HepG2 (cell line): ENCODE measurements around the gene GPS1. TPM values are rescaled to one million over a fixed set of nuclear protein-coding genes. Genes with fewer than 3 reads are reported as not detected.

Source experiments
- ATAC-seq: fragments of 200-7000 bp; cut with Tn5 transposase; 3 replicates; pipeline ENCODE4 v1.9.1; 2020; ENCODE audit warnings: mild to moderate bottlenecking, moderate library complexity
- BruUV-seq: library from RNA; stranded (reverse); fragments of 400-500 nt; replicated peaks from 2 replicates; lab custom pipeline; 2021; lab: Mats Ljungman, UMichigan
- CTCF ChIA-PET: fragments of 300-600 bp; formaldehyde crosslinking; extraction: SDS; loops from one replicate; lab custom pipeline; 2021; ENCODE audit warnings: low total read pairs, inconsistent platforms, low intra/inter-chr PET ratio; lab: Yijun Ruan, JAX
- POLR2A ChIA-PET: fragments of 350-600 bp; sonication (Branson Sonifier 250); formaldehyde crosslinking; loops from one replicate; lab custom pipeline; 2020; ENCODE audit warnings: antibody characterized with exemption, inconsistent platforms; lab: Yijun Ruan, JAX
- DNase-seq: peaks from one replicate; pipeline ENCODE4 v3.0.0-alpha.2; 2015; ENCODE audit warnings: low spot score
- FAIRE-seq: peaks from 3 replicates; lab custom pipeline; 2011; peaks lifted over from hg19 to GRCh38; lab: Jason Lieb, UNC
- H2AFZ ChIP-seq: one replicate; pipeline ENCODE4 v1.6.1; 2011; ENCODE audit warnings: low read length, inconsistent platforms
- H3K27ac ChIP-seq: fragments of 300-600 bp; 3 replicates; pipeline ENCODE4 v1.8.0; 2011; ENCODE audit warnings: mixed run types, mild to moderate bottlenecking, mixed read lengths, low read length, inconsistent platforms; ENCODE audit not compliant: insufficient read depth; ENCODE audit errors: extremely low read length
- H3K27me3 ChIP-seq, 2 experiments: fragments of 200-600 bp in 1 of 2; 2 replicates in 1 of 2; 3 replicates in 1 of 2; pipeline versions ENCODE4 v1.6.0 to v1.8.0; 2011; ENCODE audit warnings: low read length in 2 of 2, mild to moderate bottlenecking in 2 of 2, moderate library complexity in 2 of 2, inconsistent platforms in 1 of 2; ENCODE audit not compliant: insufficient read depth in 2 of 2, control insufficient read depth in 1 of 2
- H3K36me3 ChIP-seq, 2 experiments: fragments of 200-600 bp in 1 of 2; replicated peaks in 1 of 2; 2 replicates in 1 of 2; 3 replicates in 1 of 2; pipeline versions ENCODE4 v1.5.1 to v1.8.0; 2011; ENCODE audit warnings: low read length in 2 of 2, inconsistent platforms in 1 of 2; ENCODE audit not compliant: insufficient read depth in 2 of 2, control insufficient read depth in 1 of 2
- H3K4me1 ChIP-seq: 2 replicates; pipeline ENCODE4 v1.5.1; 2012; ENCODE audit warnings: low read length, inconsistent platforms; ENCODE audit not compliant: insufficient read depth
- H3K4me2 ChIP-seq: 2 replicates; pipeline ENCODE4 v1.6.0; 2011; ENCODE audit warnings: low read depth, low read length, inconsistent platforms
- H3K4me3 ChIP-seq, 3 experiments: fragments of 200-600 bp in 1 of 3; sonication (generic), shearing (Covaris generic) in 1 of 3; replicated peaks in 1 of 3; 2 replicates each; pipeline ENCODE4 v1.5.1; 2011 to 2016; ENCODE audit warnings: low read length in 3 of 3, inconsistent platforms in 2 of 3, low read depth in 2 of 3, mild to moderate bottlenecking in 2 of 3, control low read depth in 1 of 3, mixed read lengths in 1 of 3; ENCODE audit not compliant: insufficient read depth in 1 of 3
- H3K79me2 ChIP-seq: one replicate; pipeline ENCODE4 v1.6.1; 2011; ENCODE audit warnings: low read length, inconsistent platforms; ENCODE audit not compliant: insufficient read depth
- H3K9ac ChIP-seq: 2 replicates; pipeline ENCODE4 v1.6.0; 2011; ENCODE audit warnings: mild to moderate bottlenecking, low read depth, low read length, inconsistent platforms; ENCODE audit not compliant: insufficient read depth
- H3K9me3 ChIP-seq: 2 replicates; pipeline ENCODE4 v1.5.1; 2012; ENCODE audit warnings: mild to moderate bottlenecking, low read length
- H4K20me1 ChIP-seq: 2 replicates; pipeline ENCODE4 v1.6.0; 2011; ENCODE audit warnings: inconsistent platforms, mild to moderate bottlenecking, low read length, moderate library complexity; ENCODE audit not compliant: insufficient read depth
- ARID2 ChIP-seq: sonication (generic); formaldehyde crosslinking; IDR thresholded peaks from 2 replicates; pipeline ENCODE4 v1.8.1; 2022; ENCODE audit warnings: mild to moderate bottlenecking, missing genetic modification reagents, borderline replicate concordance
- BRCA1 ChIP-seq: sonication (generic); formaldehyde crosslinking; IDR thresholded peaks from 2 replicates; pipeline ENCODE4 v1.4.0; 2020; ENCODE audit warnings: missing genetic modification reagents
- BRD4 ChIP-seq: sonication (generic); formaldehyde crosslinking; IDR thresholded peaks from 2 replicates; pipeline ENCODE4 v1.4.0; 2020; ENCODE audit warnings: missing genetic modification reagents
- HMG20A ChIP-seq: IDR thresholded peaks from 2 replicates; pipeline ENCODE4 v1.6.1; 2016; ENCODE audit warnings: borderline replicate concordance
- MEF2D ChIP-seq: sonication (generic); formaldehyde crosslinking; IDR thresholded peaks from 2 replicates; pipeline ENCODE4 v1.5.1; 2020; ENCODE audit warnings: mild to moderate bottlenecking, missing genetic modification reagents
- MEIS2 ChIP-seq: sonication (generic); formaldehyde crosslinking; IDR thresholded peaks from 2 replicates; pipeline ENCODE4 v1.9.0; 2021; ENCODE audit warnings: mild to moderate bottlenecking, missing genetic modification reagents
- MTF2 ChIP-seq: sonication (generic); formaldehyde crosslinking; IDR thresholded peaks from 2 replicates; pipeline ENCODE4 v1.5.0; 2020; ENCODE audit warnings: missing genetic modification reagents, borderline replicate concordance
- MYPOP ChIP-seq: sonication (generic); formaldehyde crosslinking; IDR thresholded peaks from 2 replicates; pipeline ENCODE4 v1.8.1; 2023; ENCODE audit warnings: mild to moderate bottlenecking, moderate library complexity, missing genetic modification reagents
- NFYC ChIP-seq: IDR thresholded peaks from 2 replicates; pipeline ENCODE4 v1.6.1; 2016; ENCODE audit warnings: missing genetic modification reagents, missing compliant biosample characterization
- NONO ChIP-seq, 2 experiments: fragments of 450-650 bp in 1 of 2; sonication (generic) in 1 of 2; formaldehyde crosslinking in 1 of 2; IDR thresholded peaks in 1 of 2; conservative IDR thresholded peaks in 1 of 2; 2 replicates each; pipeline versions ENCODE4 v1.6.1 to v1.8.0; 2017 to 2022; ENCODE audit warnings: mild to moderate bottlenecking in 1 of 2, missing genetic modification reagents in 1 of 2, moderate library complexity in 1 of 2
- NR0B2 ChIP-seq: sonication (generic); formaldehyde crosslinking; IDR thresholded peaks from 2 replicates; pipeline ENCODE4 v1.4.0; 2020; ENCODE audit warnings: mild to moderate bottlenecking, missing genetic modification reagents
- PCBP1 ChIP-seq: fragments of 200-400 bp; formaldehyde crosslinking; IDR thresholded peaks from 2 replicates; pipeline ENCODE4 v1.6.1; 2017; ENCODE audit warnings: mild to moderate bottlenecking, low read depth, low read length, borderline replicate concordance
- PRMT3 ChIP-seq: sonication (generic); formaldehyde crosslinking; IDR thresholded peaks from 2 replicates; pipeline ENCODE4 v1.8.1; 2022; ENCODE audit warnings: low read depth, mild to moderate bottlenecking, moderate library complexity, missing genetic modification reagents, borderline replicate concordance
- RBFOX2 ChIP-seq: fragments of 200-400 bp; formaldehyde crosslinking; IDR thresholded peaks from 2 replicates; pipeline ENCODE4 v1.6.1; 2017; ENCODE audit warnings: low read depth, mild to moderate bottlenecking, low read length
- SP4 ChIP-seq: sonication (generic); formaldehyde crosslinking; IDR thresholded peaks from 2 replicates; pipeline ENCODE4 v1.8.1; 2023; ENCODE audit warnings: mild to moderate bottlenecking, missing genetic modification reagents
- SPEN ChIP-seq: sonication (generic); formaldehyde crosslinking; IDR thresholded peaks from 2 replicates; pipeline ENCODE4 v1.5.1; 2020; ENCODE audit warnings: low read depth, mild to moderate bottlenecking, missing genetic modification reagents
- TBP ChIP-seq: sonication (generic); formaldehyde crosslinking; IDR thresholded peaks from 2 replicates; pipeline ENCODE4 v1.5.0; 2020; ENCODE audit warnings: missing genetic modification reagents
- TCF7 ChIP-seq: sonication (generic); IDR thresholded peaks from 2 replicates; pipeline ENCODE4 v1.6.1; 2016; ENCODE audit warnings: antibody characterized with exemption, low read depth
- ZBTB7B ChIP-seq: sonication (generic); formaldehyde crosslinking; IDR thresholded peaks from 2 replicates; pipeline ENCODE4 v1.4.0; 2020; ENCODE audit warnings: missing genetic modification reagents
- ZFP91 ChIP-seq: sonication (generic); formaldehyde crosslinking; IDR thresholded peaks from 2 replicates; pipeline ENCODE4 v1.9.0; 2022; ENCODE audit warnings: missing genetic modification reagents, mild to moderate bottlenecking, borderline replicate concordance
- ZNF143 ChIP-seq: sonication (generic); formaldehyde crosslinking; IDR thresholded peaks from 2 replicates; pipeline ENCODE4 v1.4.0; 2020; ENCODE audit warnings: missing genetic modification reagents
- ZNF253 ChIP-seq: sonication (generic); formaldehyde crosslinking; IDR thresholded peaks from 2 replicates; pipeline ENCODE4 v1.8.0; 2022; ENCODE audit warnings: mild to moderate bottlenecking, missing genetic modification reagents, borderline replicate concordance
- ZNF562 ChIP-seq: sonication (generic); formaldehyde crosslinking; IDR thresholded peaks from 2 replicates; pipeline ENCODE4 v1.8.0; 2022; ENCODE audit warnings: missing genetic modification reagents, borderline replicate concordance
- ZNF572 ChIP-seq: sonication (generic); formaldehyde crosslinking; IDR thresholded peaks from 2 replicates; pipeline ENCODE4 v1.5.1; 2020; ENCODE audit warnings: mild to moderate bottlenecking, missing genetic modification reagents
- ZNF75D ChIP-seq: sonication (generic); formaldehyde crosslinking; IDR thresholded peaks from 2 replicates; pipeline ENCODE4 v1.8.1; 2023; ENCODE audit warnings: missing genetic modification reagents, mild to moderate bottlenecking, borderline replicate concordance
- WGBS: methylation state at CpG from one replicate; pipeline ENCODE4 v1.1.6; 2017; ENCODE audit warnings: low lambda C conversion rate; 5-methylcytosine and 5-hydroxymethylcytosine counted together
- in situ Hi-C: cut with HindIII; loops from 2 replicates; pipeline ENCODE4 v1.10.0; 2017; ENCODE audit warnings: low pct_unique_long_range_greater_than_20kb; ENCODE audit not compliant: extremely low pct_ligation_motif_present
- intact Hi-C: fragments of 100-400 bp; cut with micrococcal nuclease; formaldehyde crosslinking; loops from one replicate; pipeline ENCODE4 v1.10.0; 2022; ENCODE audit not compliant: unreplicated experiment
- polyA plus RNA-seq, 8 experiments: library from polyadenylated mRNA; depleted of rRNA in 3 of 8; stranded (reverse) in 7 of 8; unstranded in 1 of 8; fragments of >200 nt; fragmentation: Illumina TruSeq in 4 of 8; extraction: Trizol in 4 of 8; gene quantifications; 2 replicates each; pipeline versions ENCODE4 v1.2.1 to v1.2.3, GENCODE V29; 2011 to 2016; ENCODE audit warnings: low read depth in 4 of 8, missing spikeins in 1 of 8, mixed read lengths in 1 of 8; ENCODE audit not compliant: insufficient read depth in 1 of 8
- total RNA-seq, 5 experiments: library from RNA; depleted of rRNA; stranded (reverse); fragments of >200 nt; fragmentation: Illumina TruSeq; extraction: Trizol; gene quantifications; 2 replicates each; pipeline ENCODE4 v1.2.3, GENCODE V29; 2016; ENCODE audit warnings: low read depth in 1 of 5

Gene GPS1
- total and polyA plus RNA-seq, 2 of the 13 experiments (the other 11 are each of a cell fraction or from before 2014, with no cell fraction given): 124 to 128 TPM

- Histone ChIP-seq H3K4me1 (peaks cover 82% of the 10 kb centered on the region), H3K27me3 (no peaks in the 10 kb centered on the region), H3K36me3 (peaks cover 39 to 50% of the 10 kb centered on the region in 2 experiments), H3K9ac (peak overlapping the region; percentile 37; the same call in 1 of the 2 replicates), H3K9me3 (no peaks in the 10 kb centered on the region), H3K27ac (peak overlapping the region; percentile 68), H2AFZ (no peak overlapping the region), H4K20me1 (no peaks in the 10 kb centered on the region), H3K4me2 (no peak overlapping the region), H3K79me2 (no peaks in the 10 kb centered on the region), H3K4me3 (no peak overlapping the region)
- 95% methylated on average over 14 of the region's 20 CpGs for WGBS
- FAIRE-seq (no peak), DNase-seq (no peak), ATAC-seq (no peak)
- CTCF ChIA-PET: no interaction called here
- intact Hi-C loops (no loop called here), in situ Hi-C loops (no loop called here)
- POLR2A ChIA-PET: interaction anchor here (1.1 to 14.1 kb wide), 5 partner anchors 14 to 85 kb away, joined by 4 to 470 read pairs (median 7); partner anchors contain the start of genes MAFG and NOTUM
- BruUV-seq: no TSS peak
- TF ChIP-seq BRD4 (CRISPR knock-in tag) (no peak), ZNF143 (no peak), MYPOP (CRISPR knock-in tag) (no peak), RBFOX2 (peak; percentile 70), ZNF562 (CRISPR knock-in tag) (no peak), TBP (CRISPR knock-in tag) (no peak), PCBP1 (peak; percentile 28; the same call in 1 of the 2 replicates), SP4 (no peak), PRMT3 (no peak), ZNF75D (CRISPR knock-in tag) (no peak), TCF7 (no peak), MEF2D (CRISPR knock-in tag) (no peak), HMG20A (CRISPR knock-in tag) (no peak), MTF2 (CRISPR knock-in tag) (no peak), ZFP91 (0 out of 2 replicates have a peak, but pooled peaks have one; percentile 4), NFYC (no peak), SPEN (CRISPR knock-in tag) (no peak), ZNF572 (CRISPR knock-in tag) (no peak), ZNF253 (CRISPR knock-in tag) (no peak), ARID2 (CRISPR knock-in tag) (0 out of 2 replicates have a peak, but pooled peaks have one; percentile 10), NONO (IDR thresholded peaks at IDR 0.05) (no peak), NONO (CRISPR knock-in tag; conservative IDR thresholded peaks at IDR 0.05) (no peak), ZBTB7B (peak; percentile 11; the same call in 1 of the 2 replicates), MEIS2 (CRISPR knock-in tag) (no peak), NR0B2 (CRISPR knock-in tag) (no peak), BRCA1 (no peak)
Measured at GRCh38 chr17:82012261-82012639, 39.4 kb upstream of the GPS1 start.
